ENCODE results near the gene MLPH.

GRCh38 chr2:237525559-237526157 lies 38.6 kb downstream of the MLPH start:
- TF ChIP-seq POLR2A (IDR thresholded peaks at IDR 0.05; ENCODE audit: low read depth, low read length) (no peak), TAF1 (IDR thresholded peaks at IDR 0.05; ENCODE audit: low read depth, low read length) (no peak)
